HCEC 1CT (cell line): ENCODE results near the gene DDIT4L.
"Not testable (repeated sequence)": the region's sequence is repeated elsewhere in the genome, so short reads cannot be mapped to it uniquely, and the experiment has no call there.

Source experiments
- DNase-seq: peaks from one replicate; pipeline ENCODE4 v3.0.0-alpha.2; 2017

Gene DDIT4L

GRCh38 chr4:100189820-100190642 is at the start of gene DDIT4L:
TSS of gene DDIT4L (minus strand) at chr4:100190468. CDS start at chr4:100189983, 485 bp downstream.
- DNase-seq, result no peak

GRCh38 chr4:100240008-100240407 is 49.7 kb upstream of the DDIT4L start:
- DNase-seq, result no peak

- DNase-seq, result no peak
Measured at GRCh38 chr4:100224721-100225120, 34.5 kb upstream of the DDIT4L start.

- DNase-seq, result no peak
Measured at GRCh38 chr4:100224160-100224559, 33.9 kb upstream of the DDIT4L start.

- DNase-seq, result no peak
Measured at GRCh38 chr4:100208964-100209363, 18.7 kb upstream of the DDIT4L start.

- DNase-seq, result no peak
Measured at GRCh38 chr4:100208459-100208858, 18.2 kb upstream of the DDIT4L start.

DNA sequence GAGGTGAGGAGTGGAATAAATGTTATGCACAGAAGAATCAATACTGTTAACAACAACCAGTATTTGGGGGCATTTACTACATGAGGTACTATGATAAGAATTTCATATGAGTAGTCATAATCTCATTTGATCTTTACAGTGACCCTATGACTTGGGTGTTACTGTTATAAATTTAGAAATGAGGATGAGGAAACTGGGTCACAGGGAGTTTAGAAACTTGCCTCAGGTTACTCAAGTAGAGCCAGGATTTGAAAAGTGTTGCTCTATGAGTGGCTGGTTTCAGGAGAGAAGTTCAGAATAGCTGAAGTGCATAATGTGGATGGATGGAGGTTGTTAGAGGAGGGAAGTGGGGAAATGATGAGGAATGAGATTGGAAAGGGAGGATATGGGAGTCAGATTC is 16.6 kb upstream of the DDIT4L start:
- peak; percentile 1 for DNase-seq

DNA sequence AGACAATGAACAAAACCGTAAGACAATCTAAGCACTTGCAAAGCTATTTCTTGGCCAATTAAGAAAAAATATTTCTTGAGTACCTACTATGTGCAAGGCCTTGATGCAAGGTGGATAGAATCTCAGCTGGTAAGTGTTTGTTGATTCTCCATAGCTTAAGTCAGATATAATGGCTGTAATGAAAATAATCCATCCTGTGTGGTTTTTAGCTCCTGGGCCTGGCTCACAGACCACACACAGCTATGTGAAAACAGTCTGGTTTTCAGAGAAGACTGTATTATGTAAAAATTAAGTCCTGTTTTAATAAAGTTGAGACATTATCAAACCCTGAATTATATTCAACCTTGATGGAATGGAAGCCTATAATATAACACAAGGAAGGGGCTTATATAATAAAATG is 7.8 kb upstream of the DDIT4L start:
- DNase-seq, result no peak

- DNase-seq, result not testable (repeated sequence)
Measured at GRCh38 chr4:100196388-100197071, 6.3 kb upstream of the DDIT4L start.

DNA sequence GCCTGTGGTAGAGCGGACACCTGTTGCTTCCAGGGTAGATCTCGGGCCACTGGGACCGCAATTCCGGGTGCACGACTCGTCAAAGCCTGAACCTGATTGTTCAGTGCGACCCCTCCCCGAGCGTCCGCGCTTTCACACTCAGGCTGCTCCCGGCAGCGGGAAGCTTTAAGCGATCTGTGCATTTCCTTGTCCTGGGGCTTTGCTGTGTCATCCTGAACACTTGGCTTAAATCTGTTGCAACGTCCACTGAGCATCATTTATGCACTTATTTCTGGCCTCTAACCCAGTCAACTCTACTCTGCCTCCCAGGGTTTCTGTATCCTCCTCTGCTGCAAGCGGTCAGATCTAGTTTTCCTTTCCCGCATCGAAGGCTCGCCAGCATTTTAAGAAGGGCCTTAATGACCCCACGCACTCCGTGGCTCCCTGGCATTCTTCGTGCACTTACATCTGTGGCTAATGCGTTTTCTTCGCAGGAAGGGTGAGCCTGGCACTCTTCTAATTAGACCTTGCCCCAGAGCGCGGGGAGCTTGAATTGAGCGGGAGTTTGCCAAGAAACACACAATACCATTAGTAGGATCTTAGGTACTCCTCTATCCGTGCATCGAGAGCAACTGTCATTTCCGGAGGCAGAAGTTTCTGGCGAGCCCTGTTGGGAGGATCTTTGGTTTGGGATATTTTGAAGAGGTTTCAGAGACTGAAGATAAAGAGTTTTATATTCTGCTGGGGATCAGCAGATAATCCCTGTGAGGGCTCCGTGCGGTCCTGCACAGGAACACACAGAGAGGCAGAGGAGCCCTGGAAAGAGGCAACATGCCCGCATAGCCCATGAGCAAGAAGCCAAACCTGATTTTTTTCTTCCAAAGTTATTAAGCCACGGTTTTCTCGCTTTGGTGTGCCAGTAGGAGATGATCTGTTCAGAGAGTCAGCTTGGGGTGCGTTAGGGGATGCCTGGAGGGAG is 654 bp upstream of the DDIT4L start:
- DNase-seq, result no peak

DNA sequence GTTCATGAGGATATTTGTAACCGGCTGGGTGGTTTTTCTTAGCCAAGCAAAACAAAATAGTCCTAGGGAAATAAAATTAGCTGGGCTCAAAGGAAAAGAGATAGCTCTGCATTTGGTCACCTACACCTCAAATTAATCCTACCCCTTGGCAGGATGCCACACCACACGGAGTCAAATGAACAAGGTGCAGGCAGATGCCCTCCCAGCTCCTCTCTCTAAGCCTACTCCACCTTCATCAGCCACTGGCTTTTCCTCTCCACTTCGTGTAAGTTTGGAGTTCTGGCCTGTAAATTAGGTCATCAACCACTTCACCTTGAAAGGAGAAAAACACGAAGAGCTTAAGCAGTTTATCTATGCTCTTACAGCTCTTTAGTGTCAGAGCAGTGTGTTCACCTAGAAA is 1.4 kb downstream of the DDIT4L start:
- no peak for DNase-seq

- DNase-seq, result no peak
Measured at GRCh38 chr4:100187781-100188180, 2.5 kb downstream of the DDIT4L start.

- DNase-seq, result no peak
Measured at GRCh38 chr4:100184787-100185186, 5.5 kb downstream of the DDIT4L start.

DNA sequence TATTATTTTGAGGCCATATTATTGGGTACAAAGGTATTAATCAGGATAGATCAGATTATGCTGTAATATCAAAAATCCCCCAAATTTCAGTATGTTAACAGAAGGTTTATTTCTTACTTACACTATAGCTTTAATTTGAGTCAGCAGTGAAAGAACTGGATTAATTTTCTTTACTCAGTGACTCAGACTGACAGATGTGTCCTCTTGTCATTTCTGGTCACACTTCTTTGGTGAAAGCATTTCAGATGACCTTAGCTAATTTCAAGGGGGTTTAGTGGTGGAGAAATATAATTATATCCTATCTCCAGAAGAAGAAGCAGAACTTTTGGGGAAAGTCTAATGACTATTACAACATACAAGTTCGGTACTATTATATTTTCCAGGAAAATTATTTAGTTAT is 12.4 kb downstream of the DDIT4L start:
- DNase-seq, result no peak

GRCh38 chr4:100177126-100177525 is 13.1 kb downstream of the DDIT4L start:
- DNase-seq, result no peak

- DNase-seq, result no peak
Measured at GRCh38 chr4:100175858-100176257, 14.4 kb downstream of the DDIT4L start.

DNA sequence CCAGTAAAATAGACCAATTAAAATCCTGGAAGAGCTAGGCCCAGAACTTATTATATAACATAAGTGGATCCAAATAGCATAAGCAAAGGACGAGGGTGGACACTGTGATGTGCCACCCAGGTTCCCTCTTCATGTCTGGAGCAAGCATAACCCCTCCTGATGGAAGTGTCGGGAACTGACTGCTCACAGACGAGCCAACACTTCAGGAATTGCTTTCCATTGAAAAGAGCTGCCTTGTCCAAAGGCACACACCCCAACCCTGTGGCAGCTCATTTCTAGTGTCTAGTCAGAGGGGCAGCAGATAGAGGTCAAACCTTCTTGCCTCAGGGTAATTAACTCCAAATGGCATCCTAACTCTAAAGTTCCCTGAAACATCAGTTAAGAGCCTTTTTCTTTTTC is 15.3 kb downstream of the DDIT4L start:
- no peak for DNase-seq

GRCh38 chr4:100170986-100171385 is 19.3 kb downstream of the DDIT4L start:
- DNase-seq, result no peak

DNA sequence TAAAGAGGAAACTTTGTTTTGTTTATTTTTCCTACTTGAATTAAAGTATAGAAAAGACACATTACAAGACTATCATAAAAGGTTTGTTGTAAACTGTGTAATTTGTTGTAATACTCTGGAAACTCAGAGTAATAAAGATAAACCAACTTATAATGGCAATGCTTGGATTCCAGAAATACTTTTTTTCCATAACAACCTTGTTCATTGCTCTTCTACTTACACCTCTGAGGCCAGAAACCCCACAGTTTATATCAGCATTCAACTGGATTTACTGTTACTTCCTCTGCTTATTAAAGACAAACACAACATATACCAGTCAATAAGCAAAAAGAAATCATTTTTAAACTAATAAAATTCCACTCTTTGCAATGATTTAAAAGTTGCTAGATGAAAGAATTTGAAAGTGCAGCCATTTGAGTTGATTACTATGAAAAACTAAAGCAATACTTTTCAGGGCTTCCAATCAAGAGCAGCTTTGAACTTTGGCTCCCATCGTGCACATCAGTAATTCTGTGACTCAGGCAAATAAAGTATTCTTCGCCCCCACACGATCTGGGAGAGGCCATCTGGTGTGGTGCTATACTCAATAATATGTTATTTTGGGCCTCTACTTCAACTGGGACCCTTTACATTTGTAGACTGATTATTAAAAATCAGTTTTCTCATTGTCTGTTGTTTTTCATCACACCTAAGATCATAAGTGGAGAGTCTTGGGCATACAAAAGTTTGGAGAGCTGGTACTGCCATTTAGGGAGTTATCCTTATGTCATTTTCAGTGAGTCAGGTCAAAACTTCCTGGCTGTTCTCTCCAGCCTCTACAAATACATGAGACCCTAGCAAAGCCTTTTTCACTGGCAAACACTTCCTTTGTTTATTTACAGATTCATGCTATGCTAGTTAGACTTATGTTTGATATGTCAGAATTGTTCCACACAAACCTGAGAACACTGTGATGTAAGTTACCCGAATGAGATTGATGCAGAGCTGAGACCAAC is 20.5 kb downstream of the DDIT4L start:
- DNase-seq, result peak; percentile 57

- DNase-seq, result peak; percentile 54
Measured at GRCh38 chr4:100168521-100168920, 21.7 kb downstream of the DDIT4L start.

- DNase-seq, result no peak
Measured at GRCh38 chr4:100166297-100167039, 23.8 kb downstream of the DDIT4L start.
